Measurements from ENCODE around the gene LAMC1. TPM values are rescaled to one million over a fixed set of nuclear protein-coding genes. Genes with fewer than 3 reads are reported as not detected.
A peak's percentile ranks its signal among the peaks of the same experiment; 100 is the strongest.

LAMC1 gene
- total RNA-seq, 4 donors from 2014 or later: 130 to 315 (median 214) TPM

DNA sequence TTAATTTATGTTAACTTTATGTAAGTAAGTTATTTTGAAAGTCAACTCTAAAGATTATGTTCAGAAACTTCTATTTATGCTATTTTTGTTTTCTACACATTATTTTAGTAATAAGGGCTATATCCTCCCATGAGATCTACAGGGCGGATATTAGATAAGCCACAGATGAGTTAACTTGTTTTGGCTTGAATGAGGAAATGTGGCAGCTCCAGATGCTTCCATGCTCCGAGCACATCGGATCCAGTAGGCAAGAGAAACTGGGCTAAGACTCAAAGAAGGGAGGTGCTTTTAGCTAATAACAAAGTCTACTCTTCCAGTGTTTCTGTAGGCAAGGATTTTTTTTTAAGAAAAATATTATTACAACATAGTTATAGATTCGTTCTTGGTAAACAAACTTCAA, 20.0 kb upstream of the LAMC1 start:
- Histone ChIP-seq H3K4me3 (no peak overlapping the region), H3K9me3 (no peaks in the 10 kb centered on the region), H3K4me1 (peaks cover 0 to 4% of the 10 kb centered on the region in 2 donors), H3K36me3 (no peaks in the 10 kb centered on the region), H3K27me3 (no peaks in the 10 kb centered on the region), H3K27ac (peak overlapping the region; percentile 54 to 63)
- no peak for TF ChIP-seq POLR2A (IDR thresholded peaks at IDR 0.05)
- TF ChIP-seq, protein P1, sequence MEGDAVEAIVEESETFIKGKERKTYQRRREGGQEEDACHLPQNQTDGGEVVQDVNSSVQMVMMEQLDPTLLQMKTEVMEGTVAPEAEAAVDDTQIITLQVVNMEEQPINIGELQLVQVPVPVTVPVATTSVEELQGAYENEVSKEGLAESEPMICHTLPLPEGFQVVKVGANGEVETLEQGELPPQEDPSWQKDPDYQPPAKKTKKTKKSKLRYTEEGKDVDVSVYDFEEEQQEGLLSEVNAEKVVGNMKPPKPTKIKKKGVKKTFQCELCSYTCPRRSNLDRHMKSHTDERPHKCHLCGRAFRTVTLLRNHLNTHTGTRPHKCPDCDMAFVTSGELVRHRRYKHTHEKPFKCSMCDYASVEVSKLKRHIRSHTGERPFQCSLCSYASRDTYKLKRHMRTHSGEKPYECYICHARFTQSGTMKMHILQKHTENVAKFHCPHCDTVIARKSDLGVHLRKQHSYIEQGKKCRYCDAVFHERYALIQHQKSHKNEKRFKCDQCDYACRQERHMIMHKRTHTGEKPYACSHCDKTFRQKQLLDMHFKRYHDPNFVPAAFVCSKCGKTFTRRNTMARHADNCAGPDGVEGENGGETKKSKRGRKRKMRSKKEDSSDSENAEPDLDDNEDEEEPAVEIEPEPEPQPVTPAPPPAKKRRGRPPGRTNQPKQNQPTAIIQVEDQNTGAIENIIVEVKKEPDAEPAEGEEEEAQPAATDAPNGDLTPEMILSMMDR (IDR thresholded peaks at IDR 0.05): no peak
- DNase-seq: peak in 1 of 2 donors; percentile 37
- intact Hi-C loops (cut with DNase I; ENCODE audit: low total_unique reads): no loop called here

DNA sequence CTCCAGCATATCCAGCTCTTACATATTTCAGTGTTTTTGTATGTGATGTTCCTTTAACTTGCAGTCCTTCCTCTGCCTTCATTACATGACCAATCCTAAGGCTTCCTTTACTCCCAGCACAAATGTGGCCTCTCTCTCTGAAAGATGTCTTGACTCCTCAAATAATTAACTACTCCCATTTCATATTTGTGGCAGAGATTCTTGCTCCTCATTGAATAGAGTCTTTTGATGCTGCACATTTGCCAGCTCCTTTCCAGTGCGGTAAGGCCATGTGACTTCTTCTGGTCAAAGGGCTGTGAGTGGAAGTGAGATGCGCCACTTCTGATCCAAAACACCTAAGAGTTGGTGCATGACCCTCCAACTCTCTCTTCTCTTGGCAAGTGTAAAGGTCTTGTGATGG, 19.1 kb upstream of the LAMC1 start:
- intact Hi-C loops (cut with DNase I; ENCODE audit: low total_unique reads): no loop called here
- DNase-seq: no peak
- H3K9me3 ChIP-seq: no peaks in the 10 kb centered on the region

DNA sequence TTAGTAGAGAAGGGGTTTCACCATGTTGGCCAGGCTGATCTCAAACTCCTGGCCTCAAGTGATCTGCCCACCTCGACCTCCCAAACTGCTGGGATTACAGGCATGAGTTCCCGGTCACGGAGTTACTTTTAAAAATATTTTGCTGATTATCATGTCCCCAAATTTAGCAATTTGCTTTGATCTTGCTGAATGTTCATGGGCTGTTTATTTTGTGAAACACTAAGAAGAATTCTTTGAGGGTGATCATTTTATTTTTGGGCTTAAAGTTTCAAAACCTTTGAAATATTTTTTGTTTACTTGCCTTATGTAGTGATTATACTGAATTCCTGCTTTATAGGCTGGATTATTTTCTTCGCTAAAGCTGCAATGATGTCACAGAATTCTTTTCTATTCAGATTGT, 11.4 kb upstream of the LAMC1 start:
- intact Hi-C loops (cut with DNase I; ENCODE audit: low total_unique reads): no loop called here
- no peak for DNase-seq
- no peaks in the 10 kb centered on the region for H3K36me3 ChIP-seq
- H3K4me3 ChIP-seq: no peak overlapping the region
- no peaks in the 10 kb centered on the region for H3K9me3 ChIP-seq
- no peaks in the 10 kb centered on the region for H3K4me1 ChIP-seq
- no peak overlapping the region for H3K27ac ChIP-seq
- no peaks in the 10 kb centered on the region for H3K27me3 ChIP-seq
- TF ChIP-seq POLR2A (IDR thresholded peaks at IDR 0.05): no peak
- TF ChIP-seq, protein P1 (IDR thresholded peaks at IDR 0.05): no peak

More for the DNA sequence above, 19.1 kb upstream of the LAMC1 start:
- peak overlapping the region in 1 of 2 donors; percentile 63 for H3K27ac ChIP-seq
- no peaks in the 10 kb centered on the region for H3K36me3 ChIP-seq
- no peaks in the 10 kb centered on the region for H3K27me3 ChIP-seq
- H3K4me3 ChIP-seq: no peak overlapping the region
- H3K4me1 ChIP-seq: peaks cover 0 to 4% of the 10 kb centered on the region in 2 donors
- TF ChIP-seq POLR2A (IDR thresholded peaks at IDR 0.05): no peak
- TF ChIP-seq, protein P1 (IDR thresholded peaks at IDR 0.05): no peak

DNA sequence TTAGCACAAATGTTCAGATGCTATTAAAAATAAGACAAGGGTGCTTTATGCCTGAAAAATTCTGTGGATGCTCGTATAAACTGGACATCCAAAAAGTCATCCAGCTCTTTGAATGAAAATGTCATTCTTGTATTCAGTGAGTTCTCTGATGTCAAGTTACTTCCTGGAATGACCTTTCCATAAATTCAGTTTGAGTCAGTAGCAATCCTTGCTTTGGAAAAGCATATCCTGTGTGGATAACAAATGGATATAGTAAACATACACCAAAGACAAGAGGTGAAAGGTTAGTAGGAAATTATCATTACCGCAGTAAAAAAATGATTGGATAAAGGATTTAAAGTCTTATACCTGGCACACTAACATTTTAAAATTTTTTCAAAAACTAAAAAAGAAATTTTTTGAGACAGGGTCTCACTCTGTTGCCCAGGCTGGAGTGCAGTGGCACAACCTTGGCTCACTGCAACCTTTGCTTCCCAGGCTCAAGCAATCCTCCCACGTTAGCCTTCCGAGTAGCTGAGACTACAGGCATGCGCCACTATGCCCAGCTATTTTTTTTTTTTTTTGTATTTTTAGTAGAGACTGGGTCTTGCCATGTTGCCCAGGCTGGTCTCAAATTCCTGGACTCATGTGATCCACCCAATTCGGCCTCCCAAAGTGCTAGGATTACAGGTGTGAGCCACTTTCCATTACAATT, 10.8 kb upstream of the LAMC1 start:
- Histone ChIP-seq H3K36me3 (no peaks in the 10 kb centered on the region), H3K4me3 (no peak overlapping the region), H3K27ac (no peak overlapping the region)

DNA sequence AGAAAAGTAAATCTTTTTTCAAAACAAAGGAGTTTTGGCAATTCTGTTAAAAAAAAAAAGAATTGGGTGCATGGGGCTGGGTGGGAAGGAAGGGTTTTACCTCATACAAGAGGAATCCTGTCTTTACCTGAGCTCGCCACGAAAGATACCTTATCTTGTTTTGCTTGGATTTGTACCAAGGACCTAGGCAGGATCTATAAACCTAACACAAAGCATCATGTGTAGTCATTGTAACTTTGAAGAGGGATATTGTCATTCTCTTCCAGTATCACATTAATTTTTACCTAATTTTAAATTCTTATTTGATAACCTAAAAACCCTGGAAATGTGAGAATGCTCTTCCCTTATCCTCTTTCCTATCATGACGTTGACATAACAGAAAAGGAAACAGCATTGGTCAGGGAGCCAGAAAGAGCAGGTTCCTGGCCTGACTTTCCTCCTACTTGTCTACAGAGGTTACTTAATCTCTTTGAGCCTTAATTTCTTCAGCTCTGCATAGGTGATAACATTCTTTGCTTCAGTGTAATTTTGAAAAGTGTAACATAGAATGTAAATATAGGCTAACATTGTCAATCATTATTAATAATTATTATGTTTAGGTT, 4.0 kb upstream of the LAMC1 start:
- Histone ChIP-seq H3K4me1 (no peaks in the 10 kb centered on the region), H3K36me3 (no peaks in the 10 kb centered on the region), H3K27ac (no peak overlapping the region), H3K9me3 (no peaks in the 10 kb centered on the region), H3K27me3 (no peaks in the 10 kb centered on the region), H3K4me3 (no peak overlapping the region)
- intact Hi-C loops (cut with DNase I; ENCODE audit: low total_unique reads): no loop called here
- no peak for DNase-seq
- TF ChIP-seq, protein P1 (IDR thresholded peaks at IDR 0.05): no peak
- no peak for TF ChIP-seq POLR2A (IDR thresholded peaks at IDR 0.05)

More for the DNA sequence above, 10.8 kb upstream of the LAMC1 start:
- Histone ChIP-seq H3K27me3 (no peaks in the 10 kb centered on the region), H3K9me3 (no peaks in the 10 kb centered on the region), H3K4me1 (no peaks in the 10 kb centered on the region)
- no peak for DNase-seq
- intact Hi-C loops (cut with DNase I; ENCODE audit: low total_unique reads): no loop called here
- TF ChIP-seq, protein P1 (IDR thresholded peaks at IDR 0.05): no peak
- no peak for TF ChIP-seq POLR2A (IDR thresholded peaks at IDR 0.05)

Data from uterus (tissue), 4 donors.